Heart left ventricle (tissue), 13 donors: ENCODE data around the gene PLEKHO2.

ENCODE experiments used
- CTCF ChIP-seq, 12 donors: fragments of 200-600 bp; sonication (generic) in 4 of 12; IDR thresholded peaks; one replicate each; pipeline versions ENCODE4 v1.5.0 to v1.8.0; 2018 to 2022; ENCODE audit warnings: antibody characterized with exemption in 12 of 12, mild to moderate bottlenecking in 5 of 12
- POLR2A ChIP-seq, 2 donors: fragments of 450-650 bp; IDR thresholded peaks; one replicate each; pipeline ENCODE4 v1.6.1; 2017; ENCODE audit warnings: antibody characterized with exemption in 2 of 2, mild to moderate bottlenecking in 2 of 2, moderate library complexity in 2 of 2
- donor health status: ischemic (EF 13 %, LVEDD 7.1; RV severe dilation, severe dysfunction).
- donor health status: DM: no; HTN: yes; CAD: no.
- donor health status: DM: no; HTN: no; CAD: no.
- donor health status: ischemic (EF 25% LVEDD 6.9; RV normal size, moderate dysfunction).
- donor health status: ischemic (EF 25% LVEDD 5.7; RV mildly dilated, moderate dysfunction).
- donor health status: ischemic (EF 35%, LVEDD 5.7; RV mildly dilated, moderate dysfunction).
- donor health status: nonischemic (EF 11% LVEDD 7.7; RV severe dilation, severe dysfunction).
- donor health status: DM: yes; HTN: yes; CAD: no.
- donor health status: PGD.
- donor health status: ischemic (EF 29% LVEDD 5.4; RV normal size, mild dysfunction).
- donor health status: nonischemic (EF 23%, LVEDD 6.1; RV moderate dilation, normal function).

GRCh38 chr15:64915518-64916227 is 74.0 kb downstream of the PLEKHO2 start:
- TF ChIP-seq CTCF (IDR thresholded peaks at IDR 0.05): no peak
- TF ChIP-seq POLR2A (IDR thresholded peaks at IDR 0.05): no peak
